MCF 10A (cell line): ENCODE results near the gene SLC26A9. TPM values are rescaled to one million over a fixed set of nuclear protein-coding genes. Genes with fewer than 3 reads are reported as not detected.

Source experiments
- BruUV-seq: library from RNA; stranded (reverse); fragments of 400-500 nt; replicated peaks from 2 replicates; lab custom pipeline; 2021; lab: Mats Ljungman, UMichigan
- CTCF ChIA-PET: fragments of 300-600 bp; sonication (Branson Sonifier 250); formaldehyde crosslinking; extraction: SDS; loops from one replicate; lab custom pipeline; 2021; ENCODE audit warnings: antibody characterized with exemption, inconsistent platforms; lab: Yijun Ruan, JAX
- POLR2A ChIA-PET: fragments of 300-600, 350-650 bp; sonication (Branson Sonifier 250); formaldehyde crosslinking; extraction: SDS; loops from one replicate; lab custom pipeline; 2020; ENCODE audit warnings: antibody characterized with exemption, inconsistent platforms; lab: Yijun Ruan, JAX
- DNase-seq: peaks from one replicate; pipeline ENCODE4 v3.0.0-alpha.2; 2018; ENCODE audit not compliant: unreplicated experiment
- H3K27ac Mint-ChIP-seq: one replicate; pipeline ENCODE4 v1.8.0; 2022; ENCODE audit warnings: mild to moderate bottlenecking, low read depth, mixed read lengths; ENCODE audit not compliant: unreplicated experiment
- H3K27me3 Mint-ChIP-seq: one replicate; pipeline ENCODE4 v1.8.0; 2022; ENCODE audit warnings: mixed read lengths; ENCODE audit not compliant: insufficient read depth, unreplicated experiment
- H3K36me3 Mint-ChIP-seq: one replicate; pipeline ENCODE4 v1.8.0; 2022; ENCODE audit warnings: mild to moderate bottlenecking, moderate library complexity, mixed read lengths; ENCODE audit not compliant: insufficient read depth, unreplicated experiment
- H3K4me1 Mint-ChIP-seq: one replicate; pipeline ENCODE4 v1.8.0; 2022; ENCODE audit warnings: mixed read lengths; ENCODE audit not compliant: insufficient read depth, unreplicated experiment
- H3K4me3 Mint-ChIP-seq: one replicate; pipeline ENCODE4 v1.8.0; 2022; ENCODE audit warnings: mild to moderate bottlenecking, moderate library complexity, mixed read lengths; ENCODE audit not compliant: unreplicated experiment
- H3K9me3 Mint-ChIP-seq: one replicate; pipeline ENCODE4 v1.8.0; 2022; ENCODE audit warnings: mixed read lengths; ENCODE audit not compliant: unreplicated experiment
- intact Hi-C: fragments of 100-400 bp; cut with micrococcal nuclease; formaldehyde crosslinking; loops from 2 replicates; pipeline ENCODE4 v1.14.1; 2022
- total RNA-seq: library from RNA; stranded (reverse); gene quantifications from 2 replicates; pipeline ENCODE4 v1.2.3, GENCODE V29; 2022
- TF ChIP-seq, protein P1 (sequence below): fragments of 200-600 bp; IDR thresholded peaks from one replicate; pipeline ENCODE4 v1.8.0; 2022; ENCODE audit warnings: antibody characterized with exemption, mild to moderate bottlenecking; ENCODE audit not compliant: unreplicated experiment

Gene SLC26A9
- total RNA-seq, 1 experiment from 2014 or later = not detected

DNA sequence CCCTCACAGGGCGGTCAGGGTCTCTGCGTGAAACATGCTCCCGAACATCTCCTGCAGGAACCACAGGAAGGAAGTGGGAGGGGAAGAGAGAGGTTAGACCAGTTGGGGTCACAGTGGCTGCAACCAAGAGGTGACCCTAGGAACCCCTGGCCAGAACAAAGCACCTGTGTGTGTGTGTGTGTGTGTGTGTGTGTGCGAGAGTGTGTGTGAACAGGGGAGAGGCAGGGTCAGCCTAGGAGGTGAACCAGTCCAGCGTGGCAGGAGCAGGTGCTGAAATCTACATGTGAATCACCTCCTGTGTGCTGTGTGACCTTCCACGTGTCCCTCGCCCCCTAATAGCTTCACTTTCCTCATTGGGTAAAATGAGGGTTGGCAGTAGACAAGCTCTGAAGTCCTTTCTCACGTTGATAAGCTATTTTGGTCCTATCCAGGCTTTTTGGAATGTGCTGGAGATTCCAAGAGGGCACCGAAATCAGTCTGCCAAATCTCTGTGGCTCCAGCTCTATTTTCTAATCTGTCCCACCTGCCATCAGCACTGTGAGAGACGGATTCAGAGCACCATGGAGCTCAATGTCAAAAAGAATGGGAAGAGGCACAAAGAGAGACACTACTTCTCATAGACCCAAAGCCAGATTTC lies 27.8 kb downstream of the SLC26A9 start:
- DNase-seq = no peak
- peaks cover 6% of the 10 kb centered on the region for H3K36me3 Mint-ChIP-seq
- intact Hi-C loops = no loop called here
- POLR2A ChIA-PET = interaction anchor here (0.7 to 12.6 kb wide), 3 partner anchors 52 to 139 kb away, joined by 3 to 247 read pairs (median 3); no protein-coding TSS in a partner anchor
- no peak overlapping the region for H3K4me3 Mint-ChIP-seq
- H3K27ac Mint-ChIP-seq = no peak overlapping the region
- H3K9me3 Mint-ChIP-seq = no peaks in the 10 kb centered on the region
- peaks cover 20% of the 10 kb centered on the region for H3K4me1 Mint-ChIP-seq
- no TSS peak for BruUV-seq
- CTCF ChIA-PET = interaction anchor here (0.7 to 21.0 kb wide), 9 partner anchors 11 to 1539 kb away, joined by 3 to 911 read pairs (median 3); no protein-coding TSS in a partner anchor
- H3K27me3 Mint-ChIP-seq = peaks cover 49% of the 10 kb centered on the region
- TF ChIP-seq, protein P1, sequence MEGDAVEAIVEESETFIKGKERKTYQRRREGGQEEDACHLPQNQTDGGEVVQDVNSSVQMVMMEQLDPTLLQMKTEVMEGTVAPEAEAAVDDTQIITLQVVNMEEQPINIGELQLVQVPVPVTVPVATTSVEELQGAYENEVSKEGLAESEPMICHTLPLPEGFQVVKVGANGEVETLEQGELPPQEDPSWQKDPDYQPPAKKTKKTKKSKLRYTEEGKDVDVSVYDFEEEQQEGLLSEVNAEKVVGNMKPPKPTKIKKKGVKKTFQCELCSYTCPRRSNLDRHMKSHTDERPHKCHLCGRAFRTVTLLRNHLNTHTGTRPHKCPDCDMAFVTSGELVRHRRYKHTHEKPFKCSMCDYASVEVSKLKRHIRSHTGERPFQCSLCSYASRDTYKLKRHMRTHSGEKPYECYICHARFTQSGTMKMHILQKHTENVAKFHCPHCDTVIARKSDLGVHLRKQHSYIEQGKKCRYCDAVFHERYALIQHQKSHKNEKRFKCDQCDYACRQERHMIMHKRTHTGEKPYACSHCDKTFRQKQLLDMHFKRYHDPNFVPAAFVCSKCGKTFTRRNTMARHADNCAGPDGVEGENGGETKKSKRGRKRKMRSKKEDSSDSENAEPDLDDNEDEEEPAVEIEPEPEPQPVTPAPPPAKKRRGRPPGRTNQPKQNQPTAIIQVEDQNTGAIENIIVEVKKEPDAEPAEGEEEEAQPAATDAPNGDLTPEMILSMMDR = no peak

DNA sequence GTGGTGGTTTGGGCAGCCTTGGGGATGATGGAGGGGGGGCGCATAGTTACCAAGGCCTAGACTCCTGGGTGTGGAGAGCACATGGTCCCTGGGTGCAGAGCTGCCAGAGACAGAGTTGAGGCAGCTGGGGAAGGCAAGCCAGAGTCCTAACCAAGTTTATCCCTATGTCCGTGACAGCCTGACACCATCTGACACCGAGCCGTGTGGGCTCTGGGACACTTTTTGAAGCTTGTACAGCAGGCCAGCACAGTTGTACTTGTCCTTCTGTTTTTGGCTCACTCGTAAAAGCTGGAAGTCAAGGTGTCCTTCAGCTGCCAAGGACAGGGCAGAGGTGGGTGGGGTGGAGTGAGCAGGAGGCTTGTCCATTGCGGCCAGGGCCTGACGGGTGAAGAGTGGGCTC lies 28.5 kb downstream of the SLC26A9 start:
- peaks cover 42% of the 10 kb centered on the region for H3K27me3 Mint-ChIP-seq
- H3K27ac Mint-ChIP-seq = no peak overlapping the region
- no TSS peak for BruUV-seq
- H3K4me1 Mint-ChIP-seq = peaks cover 20% of the 10 kb centered on the region
- H3K36me3 Mint-ChIP-seq = peaks cover 6% of the 10 kb centered on the region
- ChIA-PET CTCF (interaction anchor here (0.5 to 21.0 kb wide), 7 partner anchors 15 to 194 kb away, joined by 3 to 911 read pairs (median 8); no protein-coding TSS in a partner anchor), POLR2A (interaction anchor here (0.6 to 12.6 kb wide), 2 partner anchors 66 to 1409 kb away, joined by 3 to 247 read pairs; no protein-coding TSS in a partner anchor)
- H3K9me3 Mint-ChIP-seq = no peaks in the 10 kb centered on the region
- no peak for DNase-seq
- intact Hi-C loops = no loop called here
- no peak overlapping the region for H3K4me3 Mint-ChIP-seq
- TF ChIP-seq, protein P1 = no peak

DNA sequence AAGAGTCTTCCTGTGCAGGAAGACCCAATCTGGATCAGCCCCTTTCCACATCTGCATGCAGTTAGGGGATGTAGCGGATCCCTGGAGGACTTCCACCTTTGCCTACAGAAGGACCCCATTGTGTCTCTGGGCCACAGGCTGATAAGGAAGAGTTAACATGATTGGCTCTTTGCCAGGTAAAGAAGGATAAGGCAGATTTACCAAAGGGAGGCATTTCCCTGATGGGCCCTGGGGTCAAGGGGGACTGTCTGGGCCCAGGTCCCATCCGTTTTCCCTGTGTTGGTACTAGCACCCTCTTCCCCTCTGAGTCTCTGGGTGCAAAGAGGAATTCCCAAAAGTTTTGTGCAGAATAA lies 29.1 kb downstream of the SLC26A9 start:
- DNase-seq = no peak

More for the DNA sequence above, 29.1 kb downstream of the SLC26A9 start:
- Mint-ChIP-seq H3K4me3 (no peak overlapping the region), H3K36me3 (peaks cover 6% of the 10 kb centered on the region), H3K9me3 (no peaks in the 10 kb centered on the region), H3K4me1 (peaks cover 20% of the 10 kb centered on the region), H3K27me3 (peaks cover 36% of the 10 kb centered on the region), H3K27ac (no peak overlapping the region)
- CTCF ChIA-PET = interaction anchor here (0.5 to 21.0 kb wide), 12 partner anchors 14 to 1014 kb away, joined by 3 to 911 read pairs (median 3); no protein-coding TSS in a partner anchor
- intact Hi-C loops = no loop called here
- TF ChIP-seq, protein P1 = no peak
- POLR2A ChIA-PET = interaction anchor here (12.6 kb wide), 1 partner anchor 67 kb away, joined by 247 read pairs; no protein-coding TSS in a partner anchor
- no TSS peak for BruUV-seq
